Measurements from ENCODE around the gene MFSD6. TPM values are rescaled to one million over a fixed set of nuclear protein-coding genes. Genes with fewer than 3 reads are reported as not detected.

MFSD6 gene
- total and polyA plus RNA-seq, 2 donors from 2014 or later: 12.3 to 33.9 TPM

GRCh38 chr2:190450363-190450762, 42.2 kb downstream of the MFSD6 start:
- no peaks in the 10 kb centered on the region for H3K27me3 ChIP-seq (ENCODE audit: control insufficient read depth, insufficient read depth, low read length)
- no peak for FAIRE-seq
- no peak for DNase-seq
- H3K4me3 ChIP-seq (ENCODE audit: low read length in 3 of 3): no peak overlapping the region
- H3K9me3 ChIP-seq (ENCODE audit: control insufficient read depth in 2 of 3, insufficient read depth in 1 of 3, low read length in 3 of 3): no peaks in the 10 kb centered on the region
- no peak overlapping the region for H3K27ac ChIP-seq (ENCODE audit: low read depth in 2 of 2, low read length in 2 of 2)
- no peak for TF ChIP-seq CTCF (IDR thresholded peaks at IDR 0.05; ENCODE audit: borderline replicate concordance, extremely low read depth, insufficient read depth)
- H3K9ac ChIP-seq (ENCODE audit: low read length in 3 of 3): no peak overlapping the region
- H3K4me1 ChIP-seq (ENCODE audit: control insufficient read depth in 2 of 3, insufficient read depth in 2 of 3, low read depth in 1 of 3, low read length in 3 of 3): no peaks in the 10 kb centered on the region
- no peaks in the 10 kb centered on the region for H3K36me3 ChIP-seq (ENCODE audit: control insufficient read depth in 2 of 3, insufficient read depth in 3 of 3, low read length in 3 of 3)
- intact Hi-C loops (cut with DNase I): no loop called here

DNA sequence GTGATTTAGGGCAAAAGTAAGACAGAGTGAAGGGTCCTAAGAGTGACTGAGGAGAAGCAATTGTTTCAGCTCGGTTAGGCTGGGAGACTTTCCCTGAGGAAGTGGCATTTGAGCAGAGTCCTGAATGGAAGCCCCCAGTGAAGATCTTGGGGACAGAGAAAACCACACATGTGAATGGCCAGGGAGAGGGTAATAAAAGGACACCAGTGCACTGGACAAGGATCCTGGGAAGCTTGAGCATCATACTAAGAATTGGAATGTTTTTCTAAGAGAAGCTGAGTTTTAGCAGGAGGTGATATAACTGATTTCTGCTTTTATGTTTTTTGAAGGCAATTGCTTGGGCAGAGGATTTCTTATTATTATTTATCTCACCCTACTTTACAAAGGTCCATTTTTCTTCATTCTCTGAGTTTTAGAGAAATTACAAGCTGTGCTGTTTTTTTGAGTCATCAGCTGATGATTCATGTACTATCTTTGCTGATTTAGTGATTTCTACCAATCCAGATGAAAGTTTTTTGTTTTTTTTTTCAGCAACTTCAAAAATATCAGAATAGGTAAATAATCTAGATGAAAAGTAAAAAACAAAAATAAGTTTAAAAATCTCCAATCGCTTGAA, 43.5 kb downstream of the MFSD6 start:
- no peak overlapping the region for H3K27ac ChIP-seq (ENCODE audit: low read depth in 2 of 2, low read length in 2 of 2)
- no peak overlapping the region for H3K9ac ChIP-seq (ENCODE audit: low read length in 3 of 3)
- intact Hi-C loops (cut with DNase I): no loop called here
- H3K4me1 ChIP-seq (ENCODE audit: control insufficient read depth in 2 of 3, insufficient read depth in 2 of 3, low read depth in 1 of 3, low read length in 3 of 3): no peaks in the 10 kb centered on the region
- H3K4me3 ChIP-seq (ENCODE audit: low read length in 3 of 3): no peak overlapping the region
- H3K9me3 ChIP-seq (ENCODE audit: control insufficient read depth in 2 of 3, insufficient read depth in 1 of 3, low read length in 3 of 3): no peaks in the 10 kb centered on the region
- no peak for TF ChIP-seq CTCF (IDR thresholded peaks at IDR 0.05; ENCODE audit: borderline replicate concordance, extremely low read depth, insufficient read depth)
- H3K36me3 ChIP-seq (ENCODE audit: control insufficient read depth in 2 of 3, insufficient read depth in 3 of 3, low read length in 3 of 3): no peaks in the 10 kb centered on the region
- DNase-seq: no peak
- no peak for FAIRE-seq
- H3K27me3 ChIP-seq (ENCODE audit: control insufficient read depth, insufficient read depth, low read length): no peaks in the 10 kb centered on the region

DNA sequence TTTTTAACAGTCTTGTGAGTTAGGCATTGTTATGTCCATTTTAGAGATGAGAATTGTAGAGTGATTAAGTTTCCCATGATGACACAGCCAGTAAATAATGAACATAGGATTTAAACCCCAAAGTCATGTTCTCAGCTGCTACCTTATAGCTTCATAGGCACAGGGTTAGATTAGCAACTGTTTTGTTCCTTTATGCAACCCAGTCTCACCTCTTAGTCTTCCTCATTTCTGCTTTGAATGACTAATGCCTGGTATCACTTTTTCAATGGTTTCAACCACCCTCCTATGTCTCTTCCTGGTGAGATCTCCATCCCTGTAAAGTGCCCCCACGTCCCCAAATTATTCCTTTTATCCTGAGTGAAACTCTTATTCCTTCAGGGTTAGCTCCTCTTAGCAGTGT, 44.3 kb downstream of the MFSD6 start:
- DNase-seq: no peak
- no peak overlapping the region for H3K27ac ChIP-seq (ENCODE audit: low read depth in 2 of 2, low read length in 2 of 2)
- intact Hi-C loops (cut with DNase I): no loop called here
- no peaks in the 10 kb centered on the region for H3K9me3 ChIP-seq (ENCODE audit: control insufficient read depth in 2 of 3, insufficient read depth in 1 of 3, low read length in 3 of 3)
- H3K27me3 ChIP-seq (ENCODE audit: control insufficient read depth, insufficient read depth, low read length): no peaks in the 10 kb centered on the region
- H3K36me3 ChIP-seq (ENCODE audit: control insufficient read depth in 2 of 3, insufficient read depth in 3 of 3, low read length in 3 of 3): no peaks in the 10 kb centered on the region
- no peak overlapping the region for H3K9ac ChIP-seq (ENCODE audit: low read length in 3 of 3)
- H3K4me3 ChIP-seq (ENCODE audit: low read length in 3 of 3): no peak overlapping the region
- H3K4me1 ChIP-seq (ENCODE audit: control insufficient read depth in 2 of 3, insufficient read depth in 2 of 3, low read depth in 1 of 3, low read length in 3 of 3): no peaks in the 10 kb centered on the region
- no peak for TF ChIP-seq CTCF (IDR thresholded peaks at IDR 0.05; ENCODE audit: borderline replicate concordance, extremely low read depth, insufficient read depth)
- no peak for FAIRE-seq

GRCh38 chr2:190454795-190455194, 46.6 kb downstream of the MFSD6 start:
- no peak for DNase-seq
- H3K27me3 ChIP-seq (ENCODE audit: control insufficient read depth, insufficient read depth, low read length): no peaks in the 10 kb centered on the region
- H3K4me1 ChIP-seq (ENCODE audit: control insufficient read depth in 2 of 3, insufficient read depth in 2 of 3, low read depth in 1 of 3, low read length in 3 of 3): no peaks in the 10 kb centered on the region
- no peak overlapping the region for H3K4me3 ChIP-seq (ENCODE audit: low read length in 3 of 3)
- H3K36me3 ChIP-seq (ENCODE audit: control insufficient read depth in 2 of 3, insufficient read depth in 3 of 3, low read length in 3 of 3): no peaks in the 10 kb centered on the region
- no peaks in the 10 kb centered on the region for H3K9me3 ChIP-seq (ENCODE audit: control insufficient read depth in 2 of 3, insufficient read depth in 1 of 3, low read length in 3 of 3)
- no peak overlapping the region for H3K9ac ChIP-seq (ENCODE audit: low read length in 3 of 3)
- H3K27ac ChIP-seq (ENCODE audit: low read depth in 2 of 2, low read length in 2 of 2): no peak overlapping the region
- FAIRE-seq: no peak
- intact Hi-C loops (cut with DNase I): no loop called here
- no peak for TF ChIP-seq CTCF (IDR thresholded peaks at IDR 0.05; ENCODE audit: borderline replicate concordance, extremely low read depth, insufficient read depth)
